Measurements from ENCODE around the gene SHROOM1. TPM values are rescaled to one million over a fixed set of nuclear protein-coding genes. Genes with fewer than 3 reads are reported as not detected.

Gene SHROOM1
- total and polyA plus RNA-seq, 2 of the 8 experiments (the other 6 are each of a cell fraction or from before 2014, with no cell fraction given), result 3.9 to 5.2 TPM

- TF ChIP-seq CTBP2 (IDR thresholded peaks at IDR 0.05; ENCODE audit: borderline replicate concordance, insufficient read depth, insufficient read length, low read length) (no peak), BRCA1 (IDR thresholded peaks at IDR 0.05; ENCODE audit: low read depth, low read length) (no peak), ATF2 (IDR thresholded peaks at IDR 0.05; ENCODE audit: low read length) (no peak), YY1 (IDR thresholded peaks at IDR 0.05; ENCODE audit: low read depth, low read length) (no peak)
Measured at GRCh38 chr5:132775476-132775961, 54.9 kb downstream of the SHROOM1 start (continued).

Data from H1 (cell line).